GM19328 (cell line): Measurements from ENCODE around the gene ZNF532.
"Not testable (repeated sequence)": the region's sequence is repeated elsewhere in the genome, so short reads cannot be mapped to it uniquely, and the experiment has no call there.

Experiments
- ATAC-seq: cut with Tn5 transposase; IDR thresholded peaks from one replicate; pipeline ENCODE4 v1.9.1; 2021; ENCODE audit warnings: mild to moderate bottlenecking, moderate library complexity; ENCODE audit not compliant: unreplicated experiment

The ZNF532 gene

GRCh38 chr18:59002974-59003594, 138.4 kb downstream of the ZNF532 start:
- ATAC-seq: no peak

GRCh38 chr18:59005262-59005661, 140.6 kb downstream of the ZNF532 start:
- no peak for ATAC-seq

GRCh38 chr18:59006461-59007067, 141.9 kb downstream of the ZNF532 start:
- ATAC-seq: no peak

GRCh38 chr18:59008302-59008974, 143.8 kb downstream of the ZNF532 start:
- ATAC-seq: no peak

GRCh38 chr18:59009846-59010245, 145.2 kb downstream of the ZNF532 start:
- no peak for ATAC-seq

- ATAC-seq: no peak
Observed at GRCh38 chr18:59011289-59011688, 146.6 kb downstream of the ZNF532 start.

GRCh38 chr18:59011786-59012185, 147.1 kb downstream of the ZNF532 start:
- ATAC-seq: no peak

- no peak for ATAC-seq
Observed at GRCh38 chr18:59012815-59013705, 148.4 kb downstream of the ZNF532 start.

- ATAC-seq: no peak
Observed at GRCh38 chr18:59013744-59014143, 149.1 kb downstream of the ZNF532 start.

- no peak for ATAC-seq
Observed at GRCh38 chr18:59015531-59016152, 151.0 kb downstream of the ZNF532 start.

GRCh38 chr18:59021500-59021899, 156.8 kb downstream of the ZNF532 start:
- ATAC-seq: no peak

GRCh38 chr18:59022167-59022945, 157.7 kb downstream of the ZNF532 start:
- no peak for ATAC-seq

- no peak for ATAC-seq
Observed at GRCh38 chr18:59024829-59025228, 160.2 kb downstream of the ZNF532 start.

GRCh38 chr18:59025532-59025931, 160.9 kb downstream of the ZNF532 start:
- not testable (repeated sequence) for ATAC-seq

GRCh38 chr18:59026364-59026763, 161.7 kb downstream of the ZNF532 start:
- no peak for ATAC-seq

- ATAC-seq: no peak
Observed at GRCh38 chr18:59026831-59027410, 162.2 kb downstream of the ZNF532 start.

- no peak for ATAC-seq
Observed at GRCh38 chr18:59029663-59030429, 165.2 kb downstream of the ZNF532 start.

GRCh38 chr18:59032308-59032707, 167.6 kb downstream of the ZNF532 start:
- ATAC-seq: no peak

- no peak for ATAC-seq
Observed at GRCh38 chr18:59033359-59033758, 168.7 kb downstream of the ZNF532 start.
